Muscle layer of colon (tissue), 2 donors: ENCODE measurements around the gene CCDC183.
"Not testable (repeated sequence)": the region's sequence is repeated elsewhere in the genome, so short reads cannot be mapped to it uniquely, and the experiment has no call there.

ENCODE experiments used
- H3K27ac ChIP-seq: one replicate; pipeline ENCODE4 v1.7.0; 2013; ENCODE audit warnings: low read depth, mild to moderate bottlenecking, low read length, moderate library complexity
- H3K27me3 ChIP-seq, 2 donors: one replicate each; pipeline ENCODE4 v1.7.0; 2013; ENCODE audit warnings: low read length in 2 of 2, mild to moderate bottlenecking in 2 of 2; ENCODE audit not compliant: insufficient read depth in 2 of 2, control insufficient read depth in 1 of 2
- H3K36me3 ChIP-seq: one replicate; pipeline ENCODE4 v1.7.0; 2013; ENCODE audit warnings: mild to moderate bottlenecking, low read length; ENCODE audit not compliant: insufficient read depth
- H3K4me1 ChIP-seq: one replicate; pipeline ENCODE4 v1.7.0; 2013; ENCODE audit warnings: mild to moderate bottlenecking, low read length; ENCODE audit not compliant: insufficient read depth
- H3K4me3 ChIP-seq, 2 donors: one replicate each; pipeline ENCODE4 v1.7.0; 2013; ENCODE audit warnings: low read length in 2 of 2, low read depth in 1 of 2, mild to moderate bottlenecking in 1 of 2, moderate library complexity in 1 of 2
- H3K9ac ChIP-seq: one replicate; pipeline ENCODE4 v1.7.0; 2013; ENCODE audit warnings: low read length
- H3K9me3 ChIP-seq: one replicate; pipeline ENCODE4 v1.7.0; 2013; ENCODE audit warnings: mild to moderate bottlenecking, low read length
- donor health status: abdominal sarcoma.
- donor health status: Adenocarcinoma of cecum.

CCDC183 gene

GRCh38 chr9:136774416-136775045, 21.6 kb upstream of the CCDC183 start:
- no peak overlapping the region for H3K9ac ChIP-seq
- no peak overlapping the region for H3K27ac ChIP-seq
- H3K9me3 ChIP-seq = no peaks in the 10 kb centered on the region
- H3K36me3 ChIP-seq = no peaks in the 10 kb centered on the region
- no peaks in the 10 kb centered on the region for H3K4me1 ChIP-seq
- H3K27me3 ChIP-seq = no peaks in the 10 kb centered on the region
- no peak overlapping the region for H3K4me3 ChIP-seq

GRCh38 chr9:136775191-136775590, 20.9 kb upstream of the CCDC183 start:
- no peak overlapping the region for H3K27ac ChIP-seq

GRCh38 chr9:136776947-136777346, 19.2 kb upstream of the CCDC183 start:
- Histone ChIP-seq H3K9ac (no peak overlapping the region), H3K4me3 (no peak overlapping the region), H3K4me1 (no peaks in the 10 kb centered on the region), H3K9me3 (no peaks in the 10 kb centered on the region), H3K27me3 (no peaks in the 10 kb centered on the region), H3K36me3 (no peaks in the 10 kb centered on the region), H3K27ac (no peak overlapping the region)

More at GRCh38 chr9:136775191-136775590, 20.9 kb upstream of the CCDC183 start:
- Histone ChIP-seq H3K27me3 (no peaks in the 10 kb centered on the region), H3K4me1 (no peaks in the 10 kb centered on the region), H3K4me3 (no peak overlapping the region), H3K36me3 (no peaks in the 10 kb centered on the region), H3K9ac (no peak overlapping the region), H3K9me3 (no peaks in the 10 kb centered on the region)

GRCh38 chr9:136777359-136777758, 18.8 kb upstream of the CCDC183 start:
- Histone ChIP-seq H3K4me3 (no peak overlapping the region), H3K9me3 (no peaks in the 10 kb centered on the region), H3K27me3 (no peaks in the 10 kb centered on the region), H3K27ac (no peak overlapping the region), H3K36me3 (no peaks in the 10 kb centered on the region), H3K9ac (no peak overlapping the region), H3K4me1 (no peaks in the 10 kb centered on the region)

- Histone ChIP-seq H3K4me1 (no peaks in the 10 kb centered on the region), H3K36me3 (no peaks in the 10 kb centered on the region), H3K9ac (no peak overlapping the region), H3K27me3 (no peaks in the 10 kb centered on the region), H3K27ac (no peak overlapping the region), H3K4me3 (no peak overlapping the region), H3K9me3 (no peaks in the 10 kb centered on the region)
Observed at GRCh38 chr9:136779808-136780207, 16.3 kb upstream of the CCDC183 start.

- Histone ChIP-seq H3K4me3 (no peak overlapping the region), H3K36me3 (no peaks in the 10 kb centered on the region), H3K27ac (no peak overlapping the region), H3K9me3 (no peaks in the 10 kb centered on the region), H3K4me1 (no peaks in the 10 kb centered on the region), H3K9ac (no peak overlapping the region), H3K27me3 (no peaks in the 10 kb centered on the region)
Observed at GRCh38 chr9:136782452-136782851, 13.7 kb upstream of the CCDC183 start.

- Histone ChIP-seq H3K9ac (no peak overlapping the region), H3K27me3 (no peaks in the 10 kb centered on the region), H3K4me1 (no peaks in the 10 kb centered on the region), H3K27ac (no peak overlapping the region), H3K36me3 (no peaks in the 10 kb centered on the region), H3K4me3 (no peak overlapping the region), H3K9me3 (no peaks in the 10 kb centered on the region)
Observed at GRCh38 chr9:136784249-136784996, 11.7 kb upstream of the CCDC183 start.

GRCh38 chr9:136784997-136785361, 11.2 kb upstream of the CCDC183 start:
- Histone ChIP-seq H3K36me3 (no peaks in the 10 kb centered on the region), H3K4me3 (no peak overlapping the region), H3K9me3 (no peaks in the 10 kb centered on the region), H3K9ac (no peak overlapping the region), H3K4me1 (peaks cover under 1% of the 10 kb centered on the region), H3K27me3 (no peaks in the 10 kb centered on the region), H3K27ac (no peak overlapping the region)

- not testable (repeated sequence) for H3K27me3 ChIP-seq, H3K9ac ChIP-seq, H3K36me3 ChIP-seq, H3K4me1 ChIP-seq, H3K9me3 ChIP-seq, H3K27ac ChIP-seq, H3K4me3 ChIP-seq
Observed at GRCh38 chr9:136785565-136786355, 10.4 kb upstream of the CCDC183 start.

GRCh38 chr9:136786451-136786850, 9.7 kb upstream of the CCDC183 start:
- Histone ChIP-seq H3K36me3 (no peaks in the 10 kb centered on the region), H3K9me3 (no peaks in the 10 kb centered on the region), H3K27ac (no peak overlapping the region), H3K4me3 (no peak overlapping the region), H3K4me1 (peaks cover 6% of the 10 kb centered on the region), H3K9ac (no peak overlapping the region), H3K27me3 (no peaks in the 10 kb centered on the region)

GRCh38 chr9:136786983-136787382, 9.2 kb upstream of the CCDC183 start:
- H3K4me1 ChIP-seq = peaks cover 12% of the 10 kb centered on the region
- not testable (repeated sequence) for H3K36me3 ChIP-seq, H3K9me3 ChIP-seq

More at GRCh38 chr9:136786983-136787382, 9.2 kb upstream of the CCDC183 start:
- not testable (repeated sequence) for H3K27me3 ChIP-seq, H3K27ac ChIP-seq, H3K4me3 ChIP-seq, H3K9ac ChIP-seq
